PC-3 (cell line): ENCODE results near the gene CANT1.

ENCODE experiments used
- EZH2 ChIP-seq: fragments of 300-600 bp; sonication (generic); IDR thresholded peaks from one replicate; pipeline ENCODE4 v1.6.1; 2017; ENCODE audit warnings: antibody characterized with exemption, mild to moderate bottlenecking, low read length; ENCODE audit not compliant: unreplicated experiment
- EZH2phosphoT487 ChIP-seq: fragments of 300-600 bp; sonication (generic); IDR thresholded peaks from 2 replicates; pipeline ENCODE4 v1.6.1; 2018; ENCODE audit warnings: mild to moderate bottlenecking, antibody characterized with exemption, low read length, borderline replicate concordance
- TF ChIP-seq, protein P1 (sequence below): fragments of 300-600 bp; sonication (generic); conservative IDR thresholded peaks from 2 replicates; pipeline ENCODE4 v1.5.1; 2017; ENCODE audit warnings: antibody characterized with exemption, low read depth, mild to moderate bottlenecking, low read length

DNA sequence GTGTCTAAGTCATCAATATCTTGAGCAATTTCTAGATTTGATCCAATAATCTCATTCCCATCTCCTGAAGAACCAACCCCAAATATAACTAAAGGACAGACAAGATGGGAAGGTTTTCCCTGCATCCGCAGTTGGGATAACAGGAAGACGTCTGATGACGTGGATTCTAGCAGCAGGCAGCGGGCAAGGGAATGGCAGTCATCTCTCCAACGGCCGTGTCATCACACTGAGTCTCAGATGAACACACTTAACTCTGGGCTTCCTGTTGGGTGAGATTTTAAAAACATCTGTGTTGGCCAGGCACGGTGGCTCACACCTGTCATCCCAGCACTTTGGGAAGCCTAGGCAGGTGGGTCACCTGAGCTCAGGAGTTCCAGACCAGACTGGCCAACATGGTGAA lies 63.4 kb downstream of the CANT1 start:
- TF ChIP-seq, protein P1, sequence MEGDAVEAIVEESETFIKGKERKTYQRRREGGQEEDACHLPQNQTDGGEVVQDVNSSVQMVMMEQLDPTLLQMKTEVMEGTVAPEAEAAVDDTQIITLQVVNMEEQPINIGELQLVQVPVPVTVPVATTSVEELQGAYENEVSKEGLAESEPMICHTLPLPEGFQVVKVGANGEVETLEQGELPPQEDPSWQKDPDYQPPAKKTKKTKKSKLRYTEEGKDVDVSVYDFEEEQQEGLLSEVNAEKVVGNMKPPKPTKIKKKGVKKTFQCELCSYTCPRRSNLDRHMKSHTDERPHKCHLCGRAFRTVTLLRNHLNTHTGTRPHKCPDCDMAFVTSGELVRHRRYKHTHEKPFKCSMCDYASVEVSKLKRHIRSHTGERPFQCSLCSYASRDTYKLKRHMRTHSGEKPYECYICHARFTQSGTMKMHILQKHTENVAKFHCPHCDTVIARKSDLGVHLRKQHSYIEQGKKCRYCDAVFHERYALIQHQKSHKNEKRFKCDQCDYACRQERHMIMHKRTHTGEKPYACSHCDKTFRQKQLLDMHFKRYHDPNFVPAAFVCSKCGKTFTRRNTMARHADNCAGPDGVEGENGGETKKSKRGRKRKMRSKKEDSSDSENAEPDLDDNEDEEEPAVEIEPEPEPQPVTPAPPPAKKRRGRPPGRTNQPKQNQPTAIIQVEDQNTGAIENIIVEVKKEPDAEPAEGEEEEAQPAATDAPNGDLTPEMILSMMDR: no peak
- TF ChIP-seq EZH2: no peak
- TF ChIP-seq EZH2phosphoT487: no peak
